Thoracic aorta endothelial cell (primary cell): ENCODE results near the gene TRPM6. TPM values are rescaled to one million over a fixed set of nuclear protein-coding genes. Genes with fewer than 3 reads are reported as not detected.

ENCODE experiments used
- small RNA-seq: library from RNA; depleted of rRNA; stranded (forward); fragments of <200 nt; gene quantifications from one replicate; pipeline ENCODE3, GENCODE V24; 2012
- total RNA-seq: library from RNA; depleted of rRNA; stranded (reverse); fragments of >200 nt; gene quantifications from 2 replicates; pipeline ENCODE4 v1.2.3, GENCODE V29; 2012

TRPM6 gene
- total RNA-seq, result 0.13 and 0.14 TPM in 2 replicates

GRCh38 chr9:74887041-74887980 is at the start of gene TRPM6:
TSS of gene TRPM6 (minus strand) at chr9:74887921. CDS start at chr9:74887856, 65 bp downstream.

Small RNA genes lying within 50 kb of the gene (small RNA-seq; reads per million reads assigned to genes)
- not detected for gene RNU6-445P

Other genes starting within 250 kb of the TRPM6 start
- gene C9orf40, start 65.0 kb upstream of the TRPM6 start, total RNA-seq, result 6.6 and 6.7 TPM in 2 replicates
- gene CARNMT1, start 140.4 kb upstream of the TRPM6 start, total RNA-seq, result 42.3 and 43.2 TPM in 2 replicates
- 31.0 and 36.2 TPM in 2 replicates for gene NMRK1, start 200.2 kb upstream of the TRPM6 start, total RNA-seq
- gene OSTF1, start 200.6 kb upstream of the TRPM6 start, total RNA-seq, result 75.7 and 86.2 TPM in 2 replicates